Fibroblast of mammary gland (primary cell): ENCODE results near the gene ZNF516.

ENCODE experiments used
- DNase-seq: peaks from one replicate; pipeline ENCODE4 v3.0.0-alpha.2; 2010; ENCODE audit warnings: low read depth
- H3K4me3 ChIP-seq: 2 replicates; pipeline ENCODE4 v1.5.1; 2011; ENCODE audit warnings: low read depth, mild to moderate bottlenecking, low read length, moderate library complexity; ENCODE audit not compliant: control insufficient read depth
- TF ChIP-seq, protein P1 (sequence below): conservative IDR thresholded peaks from 2 replicates; pipeline ENCODE4 v1.5.1; 2011; ENCODE audit warnings: low read depth, low read length, inconsistent platforms; ENCODE audit not compliant: control insufficient read depth, insufficient read depth

ZNF516 gene

GRCh38 chr18:76431437-76432273 lies 63.4 kb downstream of the ZNF516 start:
- H3K4me3 ChIP-seq, result no peak overlapping the region
- no peak for DNase-seq
- TF ChIP-seq, protein P1, sequence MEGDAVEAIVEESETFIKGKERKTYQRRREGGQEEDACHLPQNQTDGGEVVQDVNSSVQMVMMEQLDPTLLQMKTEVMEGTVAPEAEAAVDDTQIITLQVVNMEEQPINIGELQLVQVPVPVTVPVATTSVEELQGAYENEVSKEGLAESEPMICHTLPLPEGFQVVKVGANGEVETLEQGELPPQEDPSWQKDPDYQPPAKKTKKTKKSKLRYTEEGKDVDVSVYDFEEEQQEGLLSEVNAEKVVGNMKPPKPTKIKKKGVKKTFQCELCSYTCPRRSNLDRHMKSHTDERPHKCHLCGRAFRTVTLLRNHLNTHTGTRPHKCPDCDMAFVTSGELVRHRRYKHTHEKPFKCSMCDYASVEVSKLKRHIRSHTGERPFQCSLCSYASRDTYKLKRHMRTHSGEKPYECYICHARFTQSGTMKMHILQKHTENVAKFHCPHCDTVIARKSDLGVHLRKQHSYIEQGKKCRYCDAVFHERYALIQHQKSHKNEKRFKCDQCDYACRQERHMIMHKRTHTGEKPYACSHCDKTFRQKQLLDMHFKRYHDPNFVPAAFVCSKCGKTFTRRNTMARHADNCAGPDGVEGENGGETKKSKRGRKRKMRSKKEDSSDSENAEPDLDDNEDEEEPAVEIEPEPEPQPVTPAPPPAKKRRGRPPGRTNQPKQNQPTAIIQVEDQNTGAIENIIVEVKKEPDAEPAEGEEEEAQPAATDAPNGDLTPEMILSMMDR, result no peak

- peak; percentile 72 for DNase-seq
- H3K4me3 ChIP-seq, result no peak overlapping the region
- TF ChIP-seq, protein P1, result no peak
Observed at GRCh38 chr18:76430636-76431035, 64.4 kb downstream of the ZNF516 start.

DNA sequence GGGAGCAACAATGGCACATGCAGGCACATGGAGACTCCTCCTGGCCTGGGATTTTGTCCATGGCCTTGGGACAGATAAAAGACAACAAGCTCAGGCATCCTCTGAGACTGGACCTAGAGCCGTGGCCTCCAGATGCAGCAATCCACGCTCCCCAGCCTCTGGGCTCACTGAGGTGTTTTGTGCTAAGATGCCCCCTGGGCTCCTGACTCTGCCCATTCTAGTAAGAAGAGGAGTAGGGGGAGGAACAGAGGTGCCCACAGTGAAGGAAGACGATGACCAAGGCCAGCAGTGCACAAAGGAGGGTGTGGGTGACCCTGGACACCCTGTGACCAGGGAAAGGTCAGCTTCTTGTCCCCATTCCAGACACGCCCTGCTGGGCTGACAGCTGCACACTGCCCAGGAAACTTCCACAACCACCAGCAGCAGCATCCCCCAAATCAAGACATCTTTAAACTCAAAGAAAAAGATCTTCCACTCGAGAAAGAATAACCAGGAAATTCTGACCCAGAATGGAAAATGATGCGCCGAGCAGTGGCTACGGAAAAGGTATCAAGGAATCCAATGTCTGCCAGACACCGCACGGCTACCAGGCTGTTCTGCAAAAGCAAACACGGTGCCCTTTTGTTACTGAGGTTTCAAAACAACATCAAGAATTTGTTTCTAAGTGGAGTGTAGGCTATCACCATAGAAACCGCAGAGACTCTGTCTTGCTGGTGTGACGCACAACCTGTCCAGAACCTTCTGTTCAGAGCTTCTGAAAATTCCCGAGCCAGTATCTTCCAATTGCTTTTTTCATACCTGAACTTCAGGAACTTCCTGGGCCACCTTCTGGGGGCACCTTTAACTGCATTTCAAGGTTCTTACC lies 65.5 kb downstream of the ZNF516 start:
- no peak overlapping the region for H3K4me3 ChIP-seq
- peak; percentile 37 for DNase-seq
- TF ChIP-seq, protein P1, result no peak

- no peak overlapping the region for H3K4me3 ChIP-seq
- TF ChIP-seq, protein P1, result no peak
- DNase-seq, result peak; percentile 81
Observed at GRCh38 chr18:76428396-76429261, 66.4 kb downstream of the ZNF516 start.

GRCh38 chr18:76426737-76427305 lies 68.2 kb downstream of the ZNF516 start:
- peak; percentile 49 for DNase-seq
- no peak overlapping the region for H3K4me3 ChIP-seq
- TF ChIP-seq, protein P1, result peak; percentile 88
